Aorta (tissue), 5 donors: ENCODE results near the gene PPM1L. TPM values are rescaled to one million over a fixed set of nuclear protein-coding genes. Genes with fewer than 3 reads are reported as not detected.

Experiments
- ATAC-seq: fragments of 200-7000 bp; cut with Tn5 transposase; one replicate; pipeline ENCODE4 v1.9.1; 2022; ENCODE audit warnings: moderate library complexity; ENCODE audit not compliant: low FRiP score
- DNase-seq, 2 donors: peaks; one replicate each; pipeline ENCODE4 v3.0.0-alpha.2; 2020
- H3K27ac ChIP-seq, 2 donors: one replicate each; pipeline ENCODE4 v1.5.1; 2013; ENCODE audit warnings: low read length in 2 of 2, mild to moderate bottlenecking in 2 of 2, moderate library complexity in 2 of 2, control low read depth in 1 of 2, inconsistent platforms in 1 of 2, low read depth in 1 of 2
- H3K27me3 ChIP-seq, 2 donors: one replicate each; pipeline ENCODE4 v1.6.1; 2013; ENCODE audit warnings: control low read depth in 1 of 2, low read length in 1 of 2, mild to moderate bottlenecking in 1 of 2, moderate library complexity in 1 of 2; ENCODE audit not compliant: insufficient read depth in 2 of 2, control insufficient read depth in 1 of 2
- H3K36me3 ChIP-seq, 2 donors: one replicate each; pipeline ENCODE4 v1.6.1; 2013; ENCODE audit warnings: control low read depth in 1 of 2, low read length in 1 of 2, mild to moderate bottlenecking in 1 of 2; ENCODE audit not compliant: insufficient read depth in 2 of 2, control insufficient read depth in 1 of 2
- H3K4me1 ChIP-seq, 2 donors: one replicate each; pipeline ENCODE4 v1.6.1; 2013; ENCODE audit warnings: low read length in 2 of 2, control low read depth in 1 of 2, mild to moderate bottlenecking in 1 of 2, moderate library complexity in 1 of 2; ENCODE audit not compliant: insufficient read depth in 2 of 2, control insufficient read depth in 1 of 2
- H3K4me3 ChIP-seq, 2 donors: one replicate each; pipeline ENCODE4 v1.5.1; 2013; ENCODE audit warnings: low read length in 2 of 2, control low read depth in 1 of 2, mild to moderate bottlenecking in 1 of 2
- H3K9me3 ChIP-seq: one replicate; pipeline ENCODE4 v1.6.1; 2013; ENCODE audit warnings: mild to moderate bottlenecking, low read length; ENCODE audit not compliant: control insufficient read depth
- WGBS, 2 donors: extraction: QIAGEN DNeasy Blood & Tissue Kit; methylation state at CpG; one replicate each; pipeline ENCODE4 v1.1.7; 2013; 5-methylcytosine and 5-hydroxymethylcytosine counted together
- intact Hi-C, 2 donors: fragments of 100-400 bp; cut with DNase I; formaldehyde crosslinking; loops; one replicate each; pipeline versions ENCODE4 v1.14.2 to v1.15.0; 2022
- polyA plus RNA-seq, 2 donors: library from polyadenylated mRNA; stranded (reverse); fragments of 200-250 nt; gene quantifications; one replicate each; pipeline ENCODE4 v1.2.3, GENCODE V29; 2013
- total RNA-seq, 2 donors: library from RNA; stranded (reverse); fragmentation: NEBNext Ultra II Directional; extraction: Animal tissue kit (Norgen Biotek cat#: 25700); gene quantifications; one replicate each; pipeline ENCODE4 v1.2.1, GENCODE V29; 2021
- donor health status: healthy with polysubstance abuse.
- donor health status: Bipolar disorder and iron deficiency.
- donor health status: DM: no; HTN: no; CAD: no.
- donor health status: DM: no; HTN: no; CAD: no.
- donor health status: DM: yes; HTN: yes; CAD: no.

The PPM1L gene
- total and polyA plus RNA-seq, 4 donors: 1.5 to 17.0 (median 11.1) TPM

DNA sequence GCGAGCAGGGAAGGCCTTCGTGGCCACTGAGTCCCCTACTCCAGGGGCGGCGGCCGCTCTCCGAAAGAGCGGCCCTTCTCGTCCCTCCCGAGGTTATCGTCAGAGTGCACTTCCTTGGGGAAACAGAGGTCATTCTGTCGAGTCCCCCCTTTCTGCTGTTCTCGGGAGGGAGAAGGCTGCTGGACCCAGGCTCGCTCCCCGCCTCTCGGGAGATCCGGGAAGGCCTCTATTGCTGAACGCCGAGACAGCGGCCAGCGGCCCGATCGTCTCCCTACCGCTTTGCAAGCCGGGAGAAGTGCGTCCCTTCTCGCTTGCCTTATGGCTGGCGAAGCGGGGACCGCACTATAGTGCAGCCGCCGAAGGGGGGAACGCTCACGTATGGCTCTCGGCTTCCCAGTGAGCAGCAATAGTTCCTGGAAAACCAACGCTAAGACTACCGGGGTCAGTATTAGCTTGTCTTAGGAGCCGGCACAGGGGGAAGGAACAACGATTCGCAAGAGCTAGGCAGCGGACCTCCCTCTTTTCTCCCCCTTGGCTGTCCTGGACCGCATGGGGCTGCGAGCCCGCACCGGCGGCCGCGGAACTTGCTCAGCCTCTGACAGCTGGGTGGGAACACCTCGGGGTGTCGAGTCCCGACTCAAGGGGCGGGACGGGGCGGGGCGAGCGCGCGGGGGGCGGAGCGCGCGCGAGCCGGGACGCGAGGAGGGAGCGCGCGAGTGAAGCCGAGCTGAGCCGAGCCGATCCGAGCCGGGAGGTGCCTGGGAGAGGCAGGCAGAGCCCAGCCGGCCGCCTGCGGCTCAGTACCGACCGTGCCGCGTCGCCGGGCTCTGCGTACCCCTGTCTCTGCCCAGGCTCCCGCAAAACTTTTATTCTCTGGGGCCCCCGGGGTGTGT lies 930 bp upstream of the PPM1L start:
- H3K36me3 ChIP-seq: no peaks in the 10 kb centered on the region
- intact Hi-C loops: loop anchor here (5.0 to 10.0 kb wide), 4 partner anchors 47 to 190 kb away; partner anchors contain the start of gene KPNA4 (in 2 of the 2)
- WGBS, 2 donors: 0 to 1% methylated on average over 67 to 85 of the region's 85 CpGs
- H3K27me3 ChIP-seq: no peaks in the 10 kb centered on the region
- peak overlapping the region; percentile 70 to 76 for H3K27ac ChIP-seq
- H3K4me1 ChIP-seq: no peaks in the 10 kb centered on the region
- ATAC-seq (peak; percentile 96), DNase-seq (peak; percentile 96 to 97)
- H3K9me3 ChIP-seq: no peaks in the 10 kb centered on the region
- H3K4me3 ChIP-seq: peak overlapping the region; percentile 65 to 93

DNA sequence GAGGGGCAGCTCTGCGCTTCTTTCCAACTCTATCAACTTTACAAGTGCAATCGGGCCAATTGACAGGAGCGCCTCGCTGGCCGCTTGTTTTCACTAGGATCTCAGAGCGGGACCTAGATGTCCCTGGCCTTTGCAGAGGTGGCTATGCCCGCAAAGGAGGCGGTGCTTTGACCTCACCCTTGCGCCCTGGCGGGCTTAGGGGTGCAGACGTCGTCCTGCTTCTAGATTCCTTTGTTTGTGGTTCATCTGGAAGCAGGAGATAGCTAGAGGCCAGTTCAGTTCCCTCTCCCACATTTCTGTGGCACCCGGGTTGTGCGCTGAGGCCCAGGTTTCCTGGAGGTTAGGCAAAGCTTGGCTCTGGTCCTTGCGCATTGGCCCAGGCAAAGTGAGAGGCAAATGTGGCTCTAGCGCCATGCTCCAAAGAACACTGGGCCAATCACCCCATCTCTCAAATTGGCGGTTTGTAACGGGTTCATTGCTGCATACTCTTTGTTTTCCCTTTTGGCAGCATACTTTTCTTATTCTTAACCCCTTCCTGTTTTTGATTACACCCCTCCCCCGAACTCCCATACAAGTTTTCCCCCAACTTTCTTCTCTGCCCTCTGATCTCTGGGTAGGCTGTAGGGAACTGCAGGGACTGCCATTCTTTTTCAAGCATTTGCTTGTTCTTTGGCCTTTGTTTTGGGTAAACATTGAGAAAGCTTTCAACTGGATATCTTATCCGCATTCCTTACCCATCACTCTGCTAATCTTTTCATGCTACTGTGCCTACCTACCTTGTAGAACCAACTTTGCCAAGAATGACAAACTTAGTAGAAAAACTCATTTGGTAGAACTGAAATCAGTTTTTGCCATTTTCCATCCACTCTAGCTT lies 1.4 kb downstream of the PPM1L start:
- intact Hi-C loops: loop anchor here (5.0 to 10.0 kb wide), 4 partner anchors 45 to 193 kb away; partner anchors contain the start of gene KPNA4 (in 2 of the 2)
- 63 to 64% methylated on average over 20 of the region's 20 CpGs for WGBS, 2 donors
- H3K27me3 ChIP-seq: no peaks in the 10 kb centered on the region
- DNase-seq (peak; percentile 41 to 71), ATAC-seq (no peak)
- H3K36me3 ChIP-seq: no peaks in the 10 kb centered on the region
- H3K9me3 ChIP-seq: no peaks in the 10 kb centered on the region
- no peak overlapping the region for H3K27ac ChIP-seq
- H3K4me1 ChIP-seq: no peaks in the 10 kb centered on the region
- H3K4me3 ChIP-seq: no peak overlapping the region

DNA sequence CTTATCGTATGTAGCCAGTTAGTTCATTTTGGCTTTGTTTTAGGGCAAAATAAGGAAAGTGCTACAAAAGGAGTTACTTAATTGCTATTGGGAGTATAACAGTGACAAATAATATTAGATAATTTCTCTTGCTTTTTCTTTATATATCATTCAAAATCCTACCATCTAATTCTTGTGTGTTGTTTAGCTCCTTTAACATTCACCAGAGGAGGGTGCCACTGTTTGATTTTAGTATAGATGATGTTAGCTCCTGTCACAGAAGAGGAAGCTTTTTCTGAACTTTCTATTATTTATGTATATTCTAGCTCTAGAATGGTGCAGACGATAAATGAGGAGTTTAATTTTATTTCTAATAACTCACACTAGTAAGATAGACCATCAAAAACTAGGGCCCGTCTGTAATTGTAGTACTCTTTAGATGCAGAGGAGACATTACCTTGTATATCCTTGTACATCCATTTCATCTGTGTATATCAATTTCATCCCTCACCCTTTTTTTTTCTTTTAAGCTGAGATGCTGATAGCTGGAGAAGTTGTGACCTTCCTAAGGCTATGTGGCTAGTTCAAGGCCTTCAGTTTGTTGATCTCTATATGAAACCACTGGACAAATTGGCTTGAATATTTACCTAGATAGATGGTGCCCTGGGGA lies 3.0 kb downstream of the PPM1L start:
- 78 to 96% methylated on average over 3 of the region's 3 CpGs for WGBS, 2 donors
- Histone ChIP-seq H3K4me1 (no peaks in the 10 kb centered on the region), H3K4me3 (no peak overlapping the region), H3K27me3 (no peaks in the 10 kb centered on the region), H3K36me3 (no peaks in the 10 kb centered on the region), H3K27ac (no peak overlapping the region), H3K9me3 (no peaks in the 10 kb centered on the region)
- DNase-seq (no peak), ATAC-seq (no peak)
- intact Hi-C loops: loop anchor here (5.0 to 10.0 kb wide), 4 partner anchors 43 to 194 kb away; partner anchors contain the start of gene KPNA4 (in 2 of the 2)

DNA sequence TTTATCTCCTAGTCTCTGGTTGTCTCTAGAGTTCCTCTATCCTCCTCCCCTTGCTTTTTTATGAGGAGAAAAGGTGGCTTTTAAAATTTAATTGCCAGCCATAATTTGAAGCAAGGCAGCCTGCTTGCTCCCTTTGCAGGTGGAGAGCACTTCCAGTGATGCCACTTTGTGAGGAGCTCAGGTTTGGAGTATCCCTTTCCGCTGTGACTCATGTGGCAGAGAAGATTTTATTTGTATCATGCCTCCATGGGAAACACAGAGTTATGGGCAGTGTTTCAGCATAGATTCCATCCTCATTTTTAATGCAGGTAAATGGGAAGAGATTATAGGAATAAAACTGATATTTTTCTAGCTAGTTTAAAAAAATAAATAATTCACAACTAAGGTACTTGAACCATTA lies 7.0 kb downstream of the PPM1L start:
- H3K4me3 ChIP-seq: no peak overlapping the region
- DNase-seq (no peak), ATAC-seq (no peak)
- no peak overlapping the region for H3K27ac ChIP-seq
- H3K27me3 ChIP-seq: no peaks in the 10 kb centered on the region
- H3K4me1 ChIP-seq: no peaks in the 10 kb centered on the region
- intact Hi-C loops: no loop called here
- no peaks in the 10 kb centered on the region for H3K36me3 ChIP-seq
- WGBS, 2 donors: 93 to 97% methylated on average over 1 of the region's 1 CpG
- no peaks in the 10 kb centered on the region for H3K9me3 ChIP-seq

DNA sequence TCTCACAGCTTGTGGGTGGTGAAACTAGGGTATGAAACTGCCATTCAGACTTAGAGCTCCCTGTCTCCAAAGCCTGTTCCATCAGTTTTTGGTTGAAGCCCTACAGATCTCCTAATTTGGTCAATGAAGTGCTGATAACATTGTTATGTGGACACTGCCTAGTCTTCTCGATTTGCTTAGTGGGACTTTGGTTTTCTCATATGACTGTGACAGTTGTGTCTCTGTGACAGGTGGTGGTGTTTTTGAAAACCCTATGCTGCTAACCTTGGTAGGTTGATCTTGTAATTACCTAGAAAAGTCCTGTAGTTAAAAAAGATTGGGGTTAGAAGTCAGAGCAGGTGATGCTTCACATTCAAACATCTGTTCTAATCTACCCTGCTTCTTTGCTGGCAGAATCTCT lies 9.2 kb downstream of the PPM1L start:
- WGBS, 2 donors: 72 to 79% methylated on average over 1 of the region's 1 CpG
- Histone ChIP-seq H3K27me3 (no peaks in the 10 kb centered on the region), H3K9me3 (no peaks in the 10 kb centered on the region), H3K36me3 (no peaks in the 10 kb centered on the region), H3K4me3 (no peak overlapping the region), H3K4me1 (no peaks in the 10 kb centered on the region), H3K27ac (no peak overlapping the region)
- intact Hi-C loops: no loop called here
- ATAC-seq: no peak
- DNase-seq: no peak

DNA sequence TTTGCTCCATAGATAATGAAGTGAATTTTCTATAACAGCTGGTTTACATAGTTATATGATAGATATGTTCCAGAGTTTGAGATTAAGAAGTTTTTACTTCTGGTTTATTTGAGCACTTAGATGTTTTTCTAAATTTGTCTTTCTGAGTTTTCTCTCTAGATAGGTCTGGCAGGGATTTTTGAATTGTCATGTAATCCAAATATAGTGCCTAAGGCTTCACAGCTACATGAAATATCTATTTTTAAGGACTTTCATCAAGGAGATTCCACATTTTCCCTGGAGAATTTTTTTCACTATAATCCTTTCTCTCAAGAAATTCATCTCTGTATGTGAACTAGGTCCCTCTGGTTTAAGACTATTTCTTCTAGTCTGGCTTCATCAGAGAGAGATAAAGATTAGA lies 12.0 kb downstream of the PPM1L start:
- no peaks in the 10 kb centered on the region for H3K36me3 ChIP-seq
- intact Hi-C loops: no loop called here
- no peaks in the 10 kb centered on the region for H3K9me3 ChIP-seq
- no peak overlapping the region for H3K27ac ChIP-seq
- no peak for ATAC-seq
- H3K27me3 ChIP-seq: no peaks in the 10 kb centered on the region
- H3K4me3 ChIP-seq: no peak overlapping the region
- H3K4me1 ChIP-seq: no peaks in the 10 kb centered on the region
- no peak for DNase-seq

DNA sequence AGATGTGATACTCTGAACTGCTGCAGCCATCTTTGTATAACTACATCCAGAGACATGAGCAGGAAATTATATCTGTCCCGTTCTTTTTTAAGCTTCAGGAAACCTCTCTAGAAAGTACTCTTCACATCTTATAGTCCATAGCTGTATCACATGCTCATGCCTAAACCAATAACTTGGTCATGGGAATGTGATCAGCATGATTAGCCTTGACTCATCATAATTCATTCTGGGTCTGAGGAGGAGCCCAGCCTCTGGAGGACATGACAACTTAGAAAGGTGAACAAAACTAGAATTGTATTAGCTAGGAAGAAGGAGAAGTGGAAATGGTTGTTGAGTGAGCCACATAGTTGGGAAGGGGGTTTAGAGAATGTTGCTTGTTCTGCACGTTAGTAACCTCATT lies 12.9 kb downstream of the PPM1L start:
- H3K36me3 ChIP-seq: no peaks in the 10 kb centered on the region
- H3K27ac ChIP-seq: no peak overlapping the region
- H3K4me1 ChIP-seq: no peaks in the 10 kb centered on the region
- no peak overlapping the region for H3K4me3 ChIP-seq
- DNase-seq: no peak
- intact Hi-C loops: no loop called here
- H3K27me3 ChIP-seq: no peaks in the 10 kb centered on the region
- no peak for ATAC-seq
- no peaks in the 10 kb centered on the region for H3K9me3 ChIP-seq
- 90 to 92% methylated on average over 2 of the region's 2 CpGs for whole genome bisulfite sequencing, 2 donors

DNA sequence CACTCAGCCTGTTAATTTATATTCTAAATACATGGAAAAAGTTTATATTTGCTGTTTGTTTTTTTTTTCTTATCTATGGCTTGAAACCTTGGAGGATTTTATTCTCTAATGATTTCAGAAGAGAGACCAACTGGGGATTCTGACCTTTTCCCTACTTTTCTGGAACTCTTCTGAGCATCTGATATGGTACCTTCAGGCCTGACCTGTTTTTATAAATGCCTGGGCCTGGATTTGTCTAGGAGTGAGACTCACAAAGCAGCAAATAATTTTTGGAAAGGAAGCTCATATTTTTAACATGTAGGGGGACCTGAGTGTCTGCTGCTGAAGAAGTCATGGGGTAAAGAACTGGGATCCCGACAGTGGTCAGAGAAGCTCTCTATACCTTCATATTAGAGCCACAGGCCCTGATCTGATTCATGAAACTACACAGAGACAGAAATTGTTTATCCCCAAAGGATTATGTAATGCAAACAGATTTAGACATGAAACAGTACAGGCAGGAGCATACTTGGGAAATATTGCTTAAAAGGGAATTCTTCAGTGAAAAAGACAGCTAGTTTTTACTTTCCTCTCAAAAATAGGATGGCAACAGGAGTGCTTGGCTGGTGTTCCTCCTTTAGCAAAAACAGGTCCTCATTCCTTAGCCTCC lies 15.9 kb downstream of the PPM1L start:
- 93 to 97% methylated on average over 1 of the region's 1 CpG for WGBS, 2 donors
- Histone ChIP-seq H3K4me1 (no peaks in the 10 kb centered on the region), H3K27me3 (no peaks in the 10 kb centered on the region), H3K27ac (no peak overlapping the region), H3K36me3 (no peaks in the 10 kb centered on the region), H3K4me3 (no peak overlapping the region), H3K9me3 (no peaks in the 10 kb centered on the region)
- DNase-seq: no peak
- intact Hi-C loops: no loop called here
- ATAC-seq: no peak
